Dermis microvascular lymphatic vessel endothelial cell (primary cell): ENCODE results near the gene HIPK2. TPM values are rescaled to one million over a fixed set of nuclear protein-coding genes. Genes with fewer than 3 reads are reported as not detected.

Source experiments
- DNase-seq, 2 donors: peaks; one replicate each; pipeline versions ENCODE4 v3.0.0 to v3.0.0-alpha.2; 2010; ENCODE audit warnings: low read depth in 2 of 2
- total RNA-seq: library from RNA; depleted of rRNA; stranded (reverse); fragments of >200 nt; gene quantifications from 2 replicates; pipeline ENCODE4 v1.2.1, GENCODE V29; 2014

The HIPK2 gene
- total RNA-seq, 1 donor from 2014 or later: 5.9 TPM

GRCh38 chr7:139595806-139596205 is 182.0 kb downstream of the HIPK2 start:
- no peak for DNase-seq

- DNase-seq: no peak
Measured at GRCh38 chr7:139594911-139595476, 182.8 kb downstream of the HIPK2 start.

GRCh38 chr7:139594090-139594489 is 183.7 kb downstream of the HIPK2 start:
- DNase-seq: no peak

- DNase-seq: no peak
Measured at GRCh38 chr7:139592801-139593461, 184.9 kb downstream of the HIPK2 start.

- DNase-seq: no peak
Measured at GRCh38 chr7:139591550-139592195, 186.1 kb downstream of the HIPK2 start.

GRCh38 chr7:139589474-139589873 is 188.3 kb downstream of the HIPK2 start:
- DNase-seq: no peak

GRCh38 chr7:139588632-139589031 is 189.2 kb downstream of the HIPK2 start:
- no peak for DNase-seq

GRCh38 chr7:139587535-139587934 is 190.3 kb downstream of the HIPK2 start:
- no peak for DNase-seq

GRCh38 chr7:139586286-139586685 is 191.5 kb downstream of the HIPK2 start:
- DNase-seq: no peak

- no peak for DNase-seq
Measured at GRCh38 chr7:139585042-139585441, 192.8 kb downstream of the HIPK2 start.

GRCh38 chr7:139583826-139584553 is 193.8 kb downstream of the HIPK2 start:
- no peak for DNase-seq

- DNase-seq: no peak
Measured at GRCh38 chr7:139582671-139583155, 195.1 kb downstream of the HIPK2 start.

GRCh38 chr7:139582130-139582650 is 195.6 kb downstream of the HIPK2 start:
- no peak for DNase-seq

- DNase-seq: no peak
Measured at GRCh38 chr7:139580435-139580834, 197.4 kb downstream of the HIPK2 start.

GRCh38 chr7:139576179-139576973 is 201.4 kb downstream of the HIPK2 start:
- no peak for DNase-seq

- DNase-seq: no peak
Measured at GRCh38 chr7:139575338-139575680, 202.5 kb downstream of the HIPK2 start.

- DNase-seq: no peak
Measured at GRCh38 chr7:139574618-139575337, 203.0 kb downstream of the HIPK2 start.

- no peak for DNase-seq
Measured at GRCh38 chr7:139573871-139574270, 203.9 kb downstream of the HIPK2 start.

GRCh38 chr7:139572704-139573385 is 205.0 kb downstream of the HIPK2 start:
- DNase-seq: no peak

GRCh38 chr7:139572071-139572470 is 205.7 kb downstream of the HIPK2 start:
- no peak for DNase-seq
